Psoas muscle (tissue), 8 donors: ENCODE measurements around the gene KCND3. TPM values are rescaled to one million over a fixed set of nuclear protein-coding genes. Genes with fewer than 3 reads are reported as not detected.

Experiments
- ATAC-seq, 4 donors: fragments of 200-7000 bp; cut with Tn5 transposase; one replicate each; pipeline ENCODE4 v1.9.1; 2020; ENCODE audit warnings: moderate library complexity in 3 of 4, mild to moderate bottlenecking in 2 of 4
- DNase-seq, 2 donors: peaks; one replicate each; pipeline ENCODE4 v3.0.0-alpha.2; 2020
- H3K27ac ChIP-seq: fragments of 200-600 bp; one replicate; pipeline ENCODE4 v1.8.0; 2022
- H3K27me3 ChIP-seq, 3 donors: fragments of 200-600 bp in 1 of 3; one replicate each; pipeline versions ENCODE4 v1.6.1 to v1.8.0; 2013 to 2022; ENCODE audit warnings: low read length in 2 of 3, mild to moderate bottlenecking in 2 of 3, moderate library complexity in 1 of 3; ENCODE audit not compliant: insufficient read depth in 3 of 3
- H3K36me3 ChIP-seq, 2 donors: fragments of 200-600 bp in 1 of 2; one replicate each; pipeline versions ENCODE4 v1.6.1 to v1.8.0; 2013 to 2022; ENCODE audit warnings: low read depth in 1 of 2, mild to moderate bottlenecking in 1 of 2, moderate library complexity in 1 of 2; ENCODE audit not compliant: insufficient read depth in 1 of 2
- H3K4me1 ChIP-seq: fragments of 200-600 bp; one replicate; pipeline ENCODE4 v1.8.0; 2022
- H3K4me3 ChIP-seq: fragments of 200-600 bp; one replicate; pipeline ENCODE4 v1.8.0; 2022; ENCODE audit warnings: mild to moderate bottlenecking
- H3K9me3 ChIP-seq: fragments of 200-600 bp; one replicate; pipeline ENCODE4 v1.8.0; 2022
- WGBS, 3 donors: extraction: QIAGEN DNeasy Blood & Tissue Kit; methylation state at CpG; one replicate each; pipeline versions ENCODE4 v1.1.6 to v1.1.7; 2013; 5-methylcytosine and 5-hydroxymethylcytosine counted together
- intact Hi-C, 2 donors: fragments of 100-400 bp; cut with DNase I; formaldehyde crosslinking; loops; one replicate each; pipeline versions ENCODE4 v1.11.0 to v1.14.2; 2022
- polyA plus RNA-seq, 3 donors: library from polyadenylated mRNA; stranded (reverse); fragments of 200-250 nt; gene quantifications; one replicate each; pipeline ENCODE4 v1.2.3, GENCODE V29; 2013
- total RNA-seq, 4 donors: library from RNA; stranded (reverse); fragmentation: NEBNext Ultra II Directional in 2 of 4; extraction: Animal tissue kit (Norgen Biotek cat#: 25700) in 2 of 4; gene quantifications; one replicate each; pipeline versions ENCODE4 v1.2.1 to v1.2.4, GENCODE V29; 2021 to 2023
- TF ChIP-seq, protein P1 (sequence below): fragments of 200-600 bp; IDR thresholded peaks from one replicate; pipeline ENCODE4 v1.8.0; 2022; ENCODE audit warnings: antibody characterized with exemption
- donor health status: healthy with polysubstance abuse.
- donor health status: DM: no; HTN: no; CAD: no; lungs with moderate emphysema.
- donor health status: Bipolar disorder and iron deficiency.
- donor health status: healthy.
- donor health status: DM: yes; HTN: yes; CAD: no.
- donor health status: DM: no; HTN: no; CAD: no.
- donor health status: DM: no; HTN: no; CAD: no.
- donor health status: DM: yes; HTN: yes; CAD: no.

The KCND3 gene
- total and polyA plus RNA-seq, 7 donors: 0.53 to 4.1 (median 1.3) TPM

- H3K27me3 ChIP-seq: no peaks in the 10 kb centered on the region
- H3K4me3 ChIP-seq: no peak overlapping the region
- TF ChIP-seq, protein P1, sequence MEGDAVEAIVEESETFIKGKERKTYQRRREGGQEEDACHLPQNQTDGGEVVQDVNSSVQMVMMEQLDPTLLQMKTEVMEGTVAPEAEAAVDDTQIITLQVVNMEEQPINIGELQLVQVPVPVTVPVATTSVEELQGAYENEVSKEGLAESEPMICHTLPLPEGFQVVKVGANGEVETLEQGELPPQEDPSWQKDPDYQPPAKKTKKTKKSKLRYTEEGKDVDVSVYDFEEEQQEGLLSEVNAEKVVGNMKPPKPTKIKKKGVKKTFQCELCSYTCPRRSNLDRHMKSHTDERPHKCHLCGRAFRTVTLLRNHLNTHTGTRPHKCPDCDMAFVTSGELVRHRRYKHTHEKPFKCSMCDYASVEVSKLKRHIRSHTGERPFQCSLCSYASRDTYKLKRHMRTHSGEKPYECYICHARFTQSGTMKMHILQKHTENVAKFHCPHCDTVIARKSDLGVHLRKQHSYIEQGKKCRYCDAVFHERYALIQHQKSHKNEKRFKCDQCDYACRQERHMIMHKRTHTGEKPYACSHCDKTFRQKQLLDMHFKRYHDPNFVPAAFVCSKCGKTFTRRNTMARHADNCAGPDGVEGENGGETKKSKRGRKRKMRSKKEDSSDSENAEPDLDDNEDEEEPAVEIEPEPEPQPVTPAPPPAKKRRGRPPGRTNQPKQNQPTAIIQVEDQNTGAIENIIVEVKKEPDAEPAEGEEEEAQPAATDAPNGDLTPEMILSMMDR: no peak
- no peak overlapping the region for H3K27ac ChIP-seq
- WGBS, 3 donors: 69 to 76% (median 75%) methylated on average over 6 of the region's 6 CpGs
- H3K36me3 ChIP-seq: no peaks in the 10 kb centered on the region
- no peaks in the 10 kb centered on the region for H3K4me1 ChIP-seq
- ATAC-seq (no peak), DNase-seq (no peak)
- intact Hi-C loops: no loop called here
- no peaks in the 10 kb centered on the region for H3K9me3 ChIP-seq
These were observed 95.0 kb downstream of the KCND3 start for GRCh38 chr1:111894497-111894896.

DNA sequence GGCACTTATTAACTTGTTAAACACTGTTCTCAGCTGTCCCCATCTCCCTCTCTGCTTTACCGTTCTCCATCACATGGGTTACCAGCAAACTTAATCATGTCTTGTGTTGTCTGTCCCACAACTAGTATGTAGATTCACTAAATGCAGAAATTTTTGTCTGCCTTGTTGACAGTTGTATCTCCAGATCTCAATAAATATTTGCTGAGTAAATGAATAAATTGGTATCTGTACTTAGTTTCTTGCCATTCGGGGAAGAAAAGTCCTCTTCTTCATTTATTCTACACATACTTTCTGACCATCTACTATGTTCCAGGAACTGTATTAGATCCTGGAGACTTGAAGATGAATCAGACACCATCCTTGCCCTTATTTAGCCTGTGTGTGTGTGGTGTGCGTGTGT is 97.9 kb downstream of the KCND3 start:
- no peak for DNase-seq
- WGBS, 3 donors: 75 to 85% (median 79%) methylated on average over 3 of the region's 3 CpGs
- Histone ChIP-seq H3K4me3 (no peak overlapping the region), H3K4me1 (no peaks in the 10 kb centered on the region), H3K27me3 (peaks cover 0 to 5% (median 0%) of the 10 kb centered on the region in 3 donors), H3K36me3 (no peaks in the 10 kb centered on the region), H3K27ac (no peak overlapping the region), H3K9me3 (no peaks in the 10 kb centered on the region)
- TF ChIP-seq, protein P1: no peak
- ATAC-seq: no peak
- intact Hi-C loops: no loop called here

- no peaks in the 10 kb centered on the region for H3K4me1 ChIP-seq
- H3K27ac ChIP-seq: no peak overlapping the region
- H3K9me3 ChIP-seq: no peaks in the 10 kb centered on the region
- H3K4me3 ChIP-seq: no peak overlapping the region
- no peak for ATAC-seq
- intact Hi-C loops: no loop called here
- H3K36me3 ChIP-seq: no peaks in the 10 kb centered on the region
- no peak for DNase-seq
- WGBS, 3 donors: 72 to 75% (median 72%) methylated on average over 8 of the region's 8 CpGs
- TF ChIP-seq, protein P1: no peak
- H3K27me3 ChIP-seq: peaks cover 0 to 5% (median 0%) of the 10 kb centered on the region in 3 donors
These were observed 100.6 kb downstream of the KCND3 start for GRCh38 chr1:111888740-111889376.

DNA sequence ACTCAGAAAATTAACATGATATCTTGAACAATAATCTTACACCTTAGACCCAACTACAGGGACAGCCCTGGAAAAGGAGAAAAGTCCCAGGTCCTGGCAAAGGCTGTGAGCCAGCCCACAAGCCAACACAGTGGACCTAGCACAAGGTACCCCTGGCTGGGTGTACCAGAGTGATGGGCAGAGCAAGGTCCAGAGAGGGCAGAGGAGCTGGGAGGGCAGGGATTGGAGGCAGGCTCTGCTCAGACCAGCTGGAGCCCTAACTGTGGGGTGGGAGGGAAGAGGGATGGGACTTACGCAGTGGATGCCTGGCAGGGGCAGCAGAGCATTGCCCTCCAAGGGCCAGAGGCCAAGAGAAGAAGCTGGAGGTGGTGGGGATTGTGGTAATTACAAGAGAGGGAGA is 101.6 kb downstream of the KCND3 start:
- Histone ChIP-seq H3K9me3 (no peaks in the 10 kb centered on the region), H3K27me3 (peaks cover 0 to 5% (median 0%) of the 10 kb centered on the region in 3 donors), H3K4me1 (peaks cover 5% of the 10 kb centered on the region), H3K4me3 (no peak overlapping the region), H3K27ac (no peak overlapping the region), H3K36me3 (no peaks in the 10 kb centered on the region)
- ATAC-seq (no peak), DNase-seq (no peak)
- TF ChIP-seq, protein P1: no peak
- intact Hi-C loops: no loop called here
- WGBS, 3 donors: 82 to 93% (median 84%) methylated on average over 1 of the region's 1 CpG

DNA sequence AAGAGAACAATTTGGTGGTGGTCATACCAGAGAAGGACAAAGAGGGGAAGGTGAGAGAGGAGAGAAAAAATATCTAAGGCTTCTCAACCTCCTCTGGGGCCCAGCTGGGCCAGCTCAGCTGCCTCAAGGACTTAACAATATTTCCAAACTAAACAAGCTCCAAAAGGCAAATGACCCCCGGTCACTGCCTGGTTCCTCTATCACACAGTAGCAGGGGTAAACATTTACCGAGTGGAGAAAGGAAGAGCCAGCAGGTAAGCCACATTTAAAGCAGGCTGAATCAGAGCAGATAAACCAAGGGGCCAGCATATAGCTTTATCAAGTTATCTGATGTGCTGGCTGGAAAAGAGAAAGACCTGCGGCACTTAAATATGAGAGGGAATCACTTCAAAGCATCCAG is 102.1 kb downstream of the KCND3 start:
- Histone ChIP-seq H3K4me3 (no peak overlapping the region), H3K36me3 (no peaks in the 10 kb centered on the region), H3K27ac (no peak overlapping the region), H3K4me1 (peaks cover 5% of the 10 kb centered on the region), H3K9me3 (no peaks in the 10 kb centered on the region), H3K27me3 (peaks cover 0 to 5% (median 0%) of the 10 kb centered on the region in 3 donors)
- WGBS, 3 donors: 77 to 84% (median 78%) methylated on average over 3 of the region's 3 CpGs
- ATAC-seq (no peak), DNase-seq (no peak)
- intact Hi-C loops: no loop called here
- TF ChIP-seq, protein P1: no peak
